ENCODE measurements around the gene RAB7B.

RAB7B gene

DNA sequence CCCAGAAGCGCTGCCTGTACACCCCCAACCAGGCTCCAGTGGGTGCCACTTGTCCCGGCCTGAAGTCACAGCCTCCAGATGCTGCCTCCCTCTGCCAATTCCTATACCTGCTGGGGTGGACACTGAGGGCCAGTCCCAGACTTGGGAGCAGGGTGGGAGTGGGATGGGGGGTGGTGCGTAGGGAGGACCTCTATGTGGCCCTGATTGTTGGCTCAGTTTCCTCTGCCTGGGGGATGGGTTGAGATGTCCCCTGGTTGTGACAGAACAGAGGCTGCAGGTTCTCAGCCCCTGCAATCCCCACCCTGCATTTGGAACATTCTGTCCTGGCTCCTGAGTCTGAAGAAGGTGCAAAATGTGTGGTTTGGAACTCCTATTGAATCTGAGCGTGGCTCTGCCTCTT, 27.2 kb downstream of the RAB7B start:
- TF ChIP-seq, protein P1, sequence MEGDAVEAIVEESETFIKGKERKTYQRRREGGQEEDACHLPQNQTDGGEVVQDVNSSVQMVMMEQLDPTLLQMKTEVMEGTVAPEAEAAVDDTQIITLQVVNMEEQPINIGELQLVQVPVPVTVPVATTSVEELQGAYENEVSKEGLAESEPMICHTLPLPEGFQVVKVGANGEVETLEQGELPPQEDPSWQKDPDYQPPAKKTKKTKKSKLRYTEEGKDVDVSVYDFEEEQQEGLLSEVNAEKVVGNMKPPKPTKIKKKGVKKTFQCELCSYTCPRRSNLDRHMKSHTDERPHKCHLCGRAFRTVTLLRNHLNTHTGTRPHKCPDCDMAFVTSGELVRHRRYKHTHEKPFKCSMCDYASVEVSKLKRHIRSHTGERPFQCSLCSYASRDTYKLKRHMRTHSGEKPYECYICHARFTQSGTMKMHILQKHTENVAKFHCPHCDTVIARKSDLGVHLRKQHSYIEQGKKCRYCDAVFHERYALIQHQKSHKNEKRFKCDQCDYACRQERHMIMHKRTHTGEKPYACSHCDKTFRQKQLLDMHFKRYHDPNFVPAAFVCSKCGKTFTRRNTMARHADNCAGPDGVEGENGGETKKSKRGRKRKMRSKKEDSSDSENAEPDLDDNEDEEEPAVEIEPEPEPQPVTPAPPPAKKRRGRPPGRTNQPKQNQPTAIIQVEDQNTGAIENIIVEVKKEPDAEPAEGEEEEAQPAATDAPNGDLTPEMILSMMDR (conservative IDR thresholded peaks at IDR 0.05), result no peak
- no peak overlapping the region for H3K27ac ChIP-seq

GRCh38 chr1:205975387-205975998, 27.7 kb downstream of the RAB7B start:
- H3K27ac ChIP-seq, result no peak overlapping the region
- TF ChIP-seq, protein P1 (conservative IDR thresholded peaks at IDR 0.05), result no peak

- H3K27ac ChIP-seq, result no peak overlapping the region
- TF ChIP-seq, protein P1 (conservative IDR thresholded peaks at IDR 0.05), result no peak
These were observed 28.5 kb downstream of the RAB7B start for GRCh38 chr1:205974712-205975111.

DNA sequence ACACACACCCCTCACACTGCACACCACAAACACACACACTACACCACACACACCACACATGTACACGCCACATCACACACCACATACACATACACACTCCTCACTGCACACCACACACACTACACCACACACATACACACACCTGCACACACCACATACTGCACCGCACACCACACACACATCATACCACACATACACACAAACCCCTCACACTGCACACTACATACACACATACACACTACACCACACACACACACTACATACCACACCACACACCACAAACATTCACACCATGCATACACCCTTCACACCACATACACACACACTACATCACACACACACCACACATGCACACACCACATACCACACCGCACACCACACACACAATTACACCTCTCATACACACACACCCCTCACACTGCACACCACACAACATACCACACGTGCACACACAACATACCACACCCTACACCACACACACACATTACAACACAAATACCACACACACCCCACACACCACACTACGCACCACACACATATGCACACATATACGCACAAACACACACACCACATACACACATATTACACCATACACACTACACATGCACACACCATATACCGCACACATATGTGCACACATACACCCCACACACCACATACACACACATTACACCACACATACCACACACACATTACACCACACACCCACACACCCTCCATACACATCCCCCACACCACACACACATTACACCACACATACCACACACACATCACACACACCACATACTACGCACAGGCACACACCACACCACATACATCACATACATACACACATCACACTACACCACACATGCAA, 29.6 kb downstream of the RAB7B start:
- no peak overlapping the region for H3K27ac ChIP-seq
- TF ChIP-seq, protein P1 (conservative IDR thresholded peaks at IDR 0.05), result no peak

- no peak overlapping the region for H3K27ac ChIP-seq
- TF ChIP-seq, protein P1 (conservative IDR thresholded peaks at IDR 0.05), result no peak
These were observed 30.6 kb downstream of the RAB7B start for GRCh38 chr1:205972491-205973168.

- TF ChIP-seq, protein P1 (conservative IDR thresholded peaks at IDR 0.05), result no peak
- no peak overlapping the region for H3K27ac ChIP-seq
These were observed 31.1 kb downstream of the RAB7B start for GRCh38 chr1:205972081-205972480.

DNA sequence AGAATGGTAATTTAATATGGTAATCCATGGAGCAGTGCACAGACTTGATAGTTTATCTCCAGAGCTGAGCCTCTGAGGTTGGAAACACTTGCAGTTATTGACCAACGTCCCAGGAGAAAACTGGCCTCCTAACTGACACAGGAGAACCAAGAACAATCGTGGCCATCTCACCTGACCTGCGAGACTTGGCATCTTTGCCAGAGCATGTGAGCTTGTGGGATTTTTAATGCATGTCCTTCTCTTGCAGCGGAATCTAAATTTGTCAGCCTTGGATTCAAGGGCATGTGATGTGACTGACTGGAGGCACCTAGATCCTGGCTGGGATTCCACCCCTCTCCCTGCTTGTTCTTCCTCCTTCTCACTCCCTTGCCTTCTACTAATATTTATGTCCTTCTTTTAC, 32.1 kb downstream of the RAB7B start:
- TF ChIP-seq, protein P1 (conservative IDR thresholded peaks at IDR 0.05), result no peak
- H3K27ac ChIP-seq, result peak overlapping the region; percentile 31; the same call in 1 of the 2 replicates
